Fibroblast of skin of abdomen (primary cell): ENCODE data around the gene ANXA9. TPM values are rescaled to one million over a fixed set of nuclear protein-coding genes. Genes with fewer than 3 reads are reported as not detected.

Experiments
- DNase-seq: peaks from one replicate; pipeline ENCODE4 v3.0.0-alpha.2; 2013
- polyA plus RNA-seq, 2 experiments: library from polyadenylated mRNA; unstranded; fragments of 120-200 nt; gene quantifications; one replicate each; pipeline ENCODE4 v1.2.1, GENCODE V29; 2013; ENCODE audit not compliant: insufficient read length in 2 of 2

The ANXA9 gene
- polyA plus RNA-seq (2013, experiment 1 of 2; ENCODE audit: insufficient read length), result 1.0 TPM
- 0.93 TPM for polyA plus RNA-seq (2013, experiment 2 of 2; ENCODE audit: insufficient read length)

- DNase-seq, result no peak
Measured at GRCh38 chr1:150981805-150982712, at the start of gene ANXA9. Gene ANXA9, plus strand, starts transcription at chr1:150982292. Its CDS starts 814 bp downstream, at chr1:150983106.

GRCh38 chr1:150944856-150945255 lies 37.2 kb upstream of the ANXA9 start:
- no peak for DNase-seq

- no peak for DNase-seq
Measured at GRCh38 chr1:150954708-150955107, 27.4 kb upstream of the ANXA9 start.

- DNase-seq, result no peak
Measured at GRCh38 chr1:150955280-150955679, 26.8 kb upstream of the ANXA9 start.

- DNase-seq, result no peak
Measured at GRCh38 chr1:150957666-150958065, 24.4 kb upstream of the ANXA9 start.

- no peak for DNase-seq
Measured at GRCh38 chr1:150960646-150961045, 21.4 kb upstream of the ANXA9 start.

GRCh38 chr1:150961756-150962155 lies 20.3 kb upstream of the ANXA9 start:
- DNase-seq, result no peak

- no peak for DNase-seq
Measured at GRCh38 chr1:150963321-150964163, 18.6 kb upstream of the ANXA9 start.

GRCh38 chr1:150964164-150964489 lies 18.0 kb upstream of the ANXA9 start:
- DNase-seq, result no peak

GRCh38 chr1:150965605-150966004 lies 16.5 kb upstream of the ANXA9 start:
- no peak for DNase-seq

GRCh38 chr1:150966011-150966410 lies 16.1 kb upstream of the ANXA9 start:
- no peak for DNase-seq

- no peak for DNase-seq
Measured at GRCh38 chr1:150967936-150968335, 14.2 kb upstream of the ANXA9 start.

GRCh38 chr1:150968491-150968890 lies 13.6 kb upstream of the ANXA9 start:
- DNase-seq, result no peak

- no peak for DNase-seq
Measured at GRCh38 chr1:150969626-150970025, 12.5 kb upstream of the ANXA9 start.

- no peak for DNase-seq
Measured at GRCh38 chr1:150970808-150971582, 11.1 kb upstream of the ANXA9 start.

GRCh38 chr1:150971583-150972416 lies 10.3 kb upstream of the ANXA9 start:
- DNase-seq, result no peak

- no peak for DNase-seq
Measured at GRCh38 chr1:150972417-150972940, 9.6 kb upstream of the ANXA9 start.

GRCh38 chr1:150973258-150973835 lies 8.7 kb upstream of the ANXA9 start:
- DNase-seq, result no peak

GRCh38 chr1:150973836-150974579 lies 8.1 kb upstream of the ANXA9 start:
- no peak for DNase-seq
